ENCODE results near the gene GAMT. TPM values are rescaled to one million over a fixed set of nuclear protein-coding genes. Genes with fewer than 3 reads are reported as not detected.

GAMT gene
- total and polyA plus RNA-seq, 3 donors from 2014 or later = 92.2 to 191 (median 144) TPM

- TF ChIP-seq POLR2A (IDR thresholded peaks at IDR 0.05) (no peak), CTCF (IDR thresholded peaks at IDR 0.05) (no peak)
- intact Hi-C loops (cut with DNase I; ENCODE audit: low total_unique reads) = no loop called here
- Histone ChIP-seq H3K4me1 (peaks cover 20% of the 10 kb centered on the region), H3K9me3 (no peaks in the 10 kb centered on the region), H3K4me3 (no peak overlapping the region), H3K36me3 (ENCODE audit: low read depth, missing control alignments) (no peaks in the 10 kb centered on the region), H3K27ac (no peak overlapping the region), H3K27me3 (no peaks in the 10 kb centered on the region)
- DNase-seq = no peak
- WGBS, 2 donors = 91% methylated on average over 7 to 17 of the region's 17 CpGs
Observed at GRCh38 chr19:1393841-1394240, 7.5 kb downstream of the GAMT start.

GRCh38 chr19:1392939-1393530 lies 8.3 kb downstream of the GAMT start:
- no peak overlapping the region for H3K27ac ChIP-seq
- TF ChIP-seq POLR2A (IDR thresholded peaks at IDR 0.05) = no peak
- TF ChIP-seq CTCF (IDR thresholded peaks at IDR 0.05) = no peak
- 93 to 94% methylated on average over 20 to 35 of the region's 37 CpGs for WGBS, 2 donors
- no peaks in the 10 kb centered on the region for H3K27me3 ChIP-seq
- no peak overlapping the region for H3K4me3 ChIP-seq
- intact Hi-C loops (cut with DNase I; ENCODE audit: low total_unique reads) = no loop called here
- no peaks in the 10 kb centered on the region for H3K9me3 ChIP-seq
- H3K36me3 ChIP-seq (ENCODE audit: low read depth, missing control alignments) = no peaks in the 10 kb centered on the region
- DNase-seq = no peak
- H3K4me1 ChIP-seq = peaks cover 20% of the 10 kb centered on the region

- 92 to 97% methylated on average over 15 of the region's 15 CpGs for WGBS, 2 donors
- Histone ChIP-seq H3K27me3 (no peaks in the 10 kb centered on the region), H3K4me3 (no peak overlapping the region), H3K4me1 (peaks cover 20% of the 10 kb centered on the region), H3K9me3 (no peaks in the 10 kb centered on the region), H3K27ac (no peak overlapping the region), H3K36me3 (ENCODE audit: low read depth, missing control alignments) (no peaks in the 10 kb centered on the region)
- DNase-seq = no peak
- TF ChIP-seq POLR2A (IDR thresholded peaks at IDR 0.05) = no peak
- no peak for TF ChIP-seq CTCF (IDR thresholded peaks at IDR 0.05)
- intact Hi-C loops (cut with DNase I; ENCODE audit: low total_unique reads) = no loop called here
Observed at GRCh38 chr19:1392407-1392806, 8.9 kb downstream of the GAMT start.

- DNase-seq = no peak
- H3K36me3 ChIP-seq (ENCODE audit: low read depth, missing control alignments) = no peaks in the 10 kb centered on the region
- H3K27ac ChIP-seq = no peak overlapping the region
- H3K4me1 ChIP-seq = peaks cover 14% of the 10 kb centered on the region
- H3K9me3 ChIP-seq = no peaks in the 10 kb centered on the region
- H3K27me3 ChIP-seq = no peaks in the 10 kb centered on the region
- WGBS, 2 donors = 87 to 90% methylated on average over 23 to 42 of the region's 42 CpGs
- intact Hi-C loops (cut with DNase I; ENCODE audit: low total_unique reads) = no loop called here
- TF ChIP-seq POLR2A (IDR thresholded peaks at IDR 0.05) (no peak), CTCF (IDR thresholded peaks at IDR 0.05) (no peak)
- no peak overlapping the region for H3K4me3 ChIP-seq
Observed at GRCh38 chr19:1390890-1391423, 10.4 kb downstream of the GAMT start.
